DOHH2 (cell line): ENCODE data around the gene NF1.

Experiments
- H3F3A ChIP-seq: fragments of 200-600 bp; sonication (generic), shearing (Covaris generic); 2 replicates; pipeline ENCODE4 v1.6.0; 2016; ENCODE audit warnings: antibody characterized with exemption, mild to moderate bottlenecking; ENCODE audit not compliant: control insufficient read depth, insufficient read depth
- H3K27ac ChIP-seq: fragments of 200-600 bp; sonication (generic); 2 replicates; pipeline ENCODE4 v1.5.1; 2014; ENCODE audit warnings: low read depth, mild to moderate bottlenecking, low read length, moderate library complexity
- H3K27me3 ChIP-seq: fragments of 200-600 bp; sonication (generic); 2 replicates; pipeline ENCODE4 v1.6.1; 2014; ENCODE audit warnings: mild to moderate bottlenecking, low read length, mixed read lengths; ENCODE audit not compliant: control insufficient read depth
- H3K36me3 ChIP-seq: fragments of 200-600 bp; sonication (generic); 2 replicates; pipeline ENCODE4 v1.6.1; 2014; ENCODE audit warnings: mild to moderate bottlenecking, low read length, moderate library complexity, mixed read lengths; ENCODE audit not compliant: control insufficient read depth
- H3K4me1 ChIP-seq: fragments of 200-600 bp; sonication (generic); 2 replicates; pipeline ENCODE4 v1.6.1; 2014; ENCODE audit warnings: mild to moderate bottlenecking, low read length, mixed read lengths; ENCODE audit not compliant: control insufficient read depth
- H3K4me2 ChIP-seq: fragments of 200-600 bp; sonication (generic); 2 replicates; pipeline ENCODE4 v1.6.0; 2014; ENCODE audit warnings: mild to moderate bottlenecking, low read length, moderate library complexity
- H3K4me3 ChIP-seq: fragments of 200-600 bp; sonication (generic); 2 replicates; pipeline ENCODE4 v1.5.1; 2014; ENCODE audit warnings: mild to moderate bottlenecking, low read length, mixed read lengths
- H3K79me2 ChIP-seq: fragments of 200-600 bp; sonication (generic); 2 replicates; pipeline ENCODE4 v1.6.1; 2014; ENCODE audit warnings: mild to moderate bottlenecking, low read length, mixed read lengths; ENCODE audit not compliant: control insufficient read depth
- H3K9me2 ChIP-seq: fragments of 200-600 bp; sonication (generic); replicated peaks from 2 replicates; pipeline ENCODE4 v1.6.1; 2014; ENCODE audit warnings: mild to moderate bottlenecking, low read length, mixed read lengths; ENCODE audit not compliant: control insufficient read depth
- H3K9me3 ChIP-seq: fragments of 200-600 bp; sonication (generic); 2 replicates; pipeline ENCODE4 v1.6.1; 2014; ENCODE audit warnings: antibody characterized with exemption, low read length, mixed read lengths; ENCODE audit not compliant: control insufficient read depth, insufficient read depth
- H4K20me1 ChIP-seq: fragments of 200-600 bp; sonication (generic); 2 replicates; pipeline ENCODE4 v1.6.0; 2014; ENCODE audit warnings: low read depth, mild to moderate bottlenecking, antibody characterized with exemption, low read length, moderate library complexity; ENCODE audit not compliant: control insufficient read depth, insufficient read depth
- EZH2phosphoT487 ChIP-seq: fragments of 200-600 bp; sonication (generic); IDR thresholded peaks from 2 replicates; pipeline ENCODE4 v1.6.1; 2017; ENCODE audit warnings: borderline replicate concordance, mild to moderate bottlenecking, antibody characterized with exemption, low read length, moderate library complexity, mixed read lengths
- TF ChIP-seq, protein P1 (sequence below): fragments of 200-600 bp; sonication (generic); IDR thresholded peaks from one replicate; pipeline ENCODE4 v1.5.1; 2014; ENCODE audit warnings: antibody characterized with exemption, mild to moderate bottlenecking, low read depth, low read length; ENCODE audit not compliant: poor library complexity, severe bottlenecking

Gene NF1

DNA sequence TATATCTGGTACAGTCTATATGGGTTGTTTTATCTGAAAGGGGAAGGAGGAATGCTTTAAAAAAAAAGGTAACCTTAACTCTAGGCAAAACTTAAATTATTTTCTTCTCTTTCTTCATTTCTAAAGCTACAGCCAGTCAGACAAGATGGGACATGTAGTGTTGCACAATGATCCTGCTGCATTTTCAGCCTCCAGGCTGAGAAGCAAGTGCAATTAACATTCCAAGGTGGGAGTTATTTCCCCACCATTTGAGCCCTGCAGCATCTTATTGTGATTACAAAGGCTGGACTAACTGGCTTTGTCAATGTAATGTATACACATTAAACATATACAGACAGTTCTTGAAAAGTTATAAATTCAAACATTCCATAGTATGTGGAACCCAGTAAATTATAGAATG is 22.6 kb upstream of the NF1 start:
- Histone ChIP-seq H3F3A (no peaks in the 10 kb centered on the region), H3K27me3 (no peaks in the 10 kb centered on the region), H4K20me1 (no peaks in the 10 kb centered on the region), H3K4me3 (no peak overlapping the region), H3K27ac (no peak overlapping the region), H3K9me2 (no peaks in the 10 kb centered on the region), H3K36me3 (no peaks in the 10 kb centered on the region), H3K4me1 (peaks cover 5% of the 10 kb centered on the region; the same call in 1 of the 2 replicates), H3K9me3 (no peaks in the 10 kb centered on the region), H3K4me2 (no peak overlapping the region), H3K79me2 (no peaks in the 10 kb centered on the region)
- TF ChIP-seq, protein P1, sequence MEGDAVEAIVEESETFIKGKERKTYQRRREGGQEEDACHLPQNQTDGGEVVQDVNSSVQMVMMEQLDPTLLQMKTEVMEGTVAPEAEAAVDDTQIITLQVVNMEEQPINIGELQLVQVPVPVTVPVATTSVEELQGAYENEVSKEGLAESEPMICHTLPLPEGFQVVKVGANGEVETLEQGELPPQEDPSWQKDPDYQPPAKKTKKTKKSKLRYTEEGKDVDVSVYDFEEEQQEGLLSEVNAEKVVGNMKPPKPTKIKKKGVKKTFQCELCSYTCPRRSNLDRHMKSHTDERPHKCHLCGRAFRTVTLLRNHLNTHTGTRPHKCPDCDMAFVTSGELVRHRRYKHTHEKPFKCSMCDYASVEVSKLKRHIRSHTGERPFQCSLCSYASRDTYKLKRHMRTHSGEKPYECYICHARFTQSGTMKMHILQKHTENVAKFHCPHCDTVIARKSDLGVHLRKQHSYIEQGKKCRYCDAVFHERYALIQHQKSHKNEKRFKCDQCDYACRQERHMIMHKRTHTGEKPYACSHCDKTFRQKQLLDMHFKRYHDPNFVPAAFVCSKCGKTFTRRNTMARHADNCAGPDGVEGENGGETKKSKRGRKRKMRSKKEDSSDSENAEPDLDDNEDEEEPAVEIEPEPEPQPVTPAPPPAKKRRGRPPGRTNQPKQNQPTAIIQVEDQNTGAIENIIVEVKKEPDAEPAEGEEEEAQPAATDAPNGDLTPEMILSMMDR = no peak

DNA sequence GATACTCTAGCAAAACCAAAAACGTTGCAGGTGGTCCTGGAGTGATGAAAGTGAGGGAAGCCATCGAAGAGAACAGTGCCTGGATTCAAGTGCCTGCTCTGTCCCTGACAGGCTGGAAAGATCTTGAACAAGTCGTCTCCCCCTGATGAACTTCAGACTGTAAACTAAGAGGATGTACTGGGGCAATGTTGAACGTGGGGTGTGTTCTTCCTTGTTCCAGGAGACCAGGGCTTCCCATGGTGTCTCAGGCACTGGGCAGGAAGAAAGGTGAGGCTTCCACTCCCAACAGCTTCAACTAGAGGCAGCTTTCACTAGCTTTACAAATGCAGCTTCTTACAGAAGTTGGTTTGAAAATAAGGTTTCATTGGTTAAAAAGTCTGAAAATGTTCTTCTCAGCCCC is 21.4 kb upstream of the NF1 start:
- Histone ChIP-seq H3K27me3 (no peaks in the 10 kb centered on the region), H3K9me3 (no peaks in the 10 kb centered on the region), H3K4me1 (peaks cover 5% of the 10 kb centered on the region; the same call in 1 of the 2 replicates), H3K4me2 (no peak overlapping the region), H3K9me2 (no peaks in the 10 kb centered on the region), H3K27ac (no peak overlapping the region), H3F3A (no peaks in the 10 kb centered on the region), H3K79me2 (no peaks in the 10 kb centered on the region), H3K4me3 (no peak overlapping the region), H4K20me1 (no peaks in the 10 kb centered on the region), H3K36me3 (no peaks in the 10 kb centered on the region)
- TF ChIP-seq EZH2phosphoT487 = no peak
- TF ChIP-seq, protein P1 = no peak

DNA sequence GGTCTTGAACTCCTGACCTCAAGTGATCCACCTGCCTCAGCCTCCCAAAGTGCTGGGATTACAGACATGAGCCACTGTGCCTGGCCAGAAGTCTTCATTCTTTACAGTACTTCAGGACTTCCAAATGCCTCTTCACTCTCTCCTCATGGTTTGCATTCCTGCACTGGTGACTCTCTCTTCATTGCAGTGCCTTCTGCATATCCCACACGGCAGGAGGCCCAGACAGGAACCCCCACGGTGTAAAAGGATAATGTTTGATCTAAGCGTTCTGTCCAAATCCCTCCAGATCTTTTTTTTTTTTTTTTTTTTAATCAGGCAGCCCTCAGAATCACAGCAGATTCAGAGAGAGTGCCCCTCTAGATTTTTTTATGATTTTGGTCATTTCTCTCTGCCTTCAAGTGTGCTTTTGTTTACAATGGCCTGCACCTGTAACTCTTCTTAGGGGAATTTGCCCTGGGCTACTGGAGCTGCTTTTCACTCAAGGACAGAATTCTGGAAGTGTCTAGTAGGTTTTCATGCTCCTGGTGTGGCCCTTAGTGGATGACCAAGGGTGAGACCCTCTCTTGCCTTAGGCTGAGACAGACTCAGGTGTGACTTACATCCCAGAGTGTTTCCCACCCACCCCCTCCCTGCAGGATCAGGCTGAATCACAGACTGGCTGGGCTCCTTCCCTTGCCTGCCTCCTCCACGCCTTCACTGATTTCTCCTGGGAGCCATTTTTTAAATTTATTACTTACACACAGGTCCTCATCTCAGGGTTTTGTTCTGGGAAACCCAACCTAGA is 19.8 kb upstream of the NF1 start:
- Histone ChIP-seq H3K4me1 (peaks cover 5% of the 10 kb centered on the region; the same call in 1 of the 2 replicates), H3K4me3 (no peak overlapping the region), H3K27me3 (no peaks in the 10 kb centered on the region), H3K4me2 (no peak overlapping the region), H3K9me2 (no peaks in the 10 kb centered on the region), H3K36me3 (no peaks in the 10 kb centered on the region), H4K20me1 (no peaks in the 10 kb centered on the region), H3K9me3 (no peaks in the 10 kb centered on the region), H3K27ac (no peak overlapping the region), H3F3A (no peaks in the 10 kb centered on the region), H3K79me2 (no peaks in the 10 kb centered on the region)
- TF ChIP-seq, protein P1 = no peak
- no peak for TF ChIP-seq EZH2phosphoT487
